ENCODE results near the gene IGFBP7.

DNA sequence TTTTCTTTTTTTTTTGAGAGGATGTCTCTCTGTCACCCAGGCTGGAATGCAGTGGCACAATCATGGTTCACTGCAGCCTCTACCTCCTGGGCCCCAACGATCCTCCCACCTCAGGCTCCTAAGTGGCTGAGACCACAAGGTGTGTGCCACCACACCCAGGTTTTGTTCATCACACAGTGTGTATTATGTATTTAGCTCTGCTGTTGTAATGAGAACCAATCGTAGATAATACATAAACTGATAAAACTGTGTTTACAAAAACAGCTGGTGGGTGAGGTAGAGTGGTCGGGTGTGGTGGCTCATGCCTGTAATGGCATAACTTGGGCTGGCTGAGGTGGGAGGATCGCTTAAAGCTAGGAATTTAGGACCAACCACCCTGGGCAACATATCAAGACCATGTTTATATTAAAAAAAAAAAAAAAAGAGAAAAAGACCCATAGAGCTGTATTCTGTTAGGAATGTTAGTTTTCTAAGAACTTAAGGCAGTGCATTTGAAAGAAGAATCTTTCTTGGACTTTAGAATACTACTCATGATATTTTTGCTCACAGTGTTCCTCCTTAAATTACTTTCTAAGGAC is 96.6 kb downstream of the IGFBP7 start:
- TF ChIP-seq, protein P1, sequence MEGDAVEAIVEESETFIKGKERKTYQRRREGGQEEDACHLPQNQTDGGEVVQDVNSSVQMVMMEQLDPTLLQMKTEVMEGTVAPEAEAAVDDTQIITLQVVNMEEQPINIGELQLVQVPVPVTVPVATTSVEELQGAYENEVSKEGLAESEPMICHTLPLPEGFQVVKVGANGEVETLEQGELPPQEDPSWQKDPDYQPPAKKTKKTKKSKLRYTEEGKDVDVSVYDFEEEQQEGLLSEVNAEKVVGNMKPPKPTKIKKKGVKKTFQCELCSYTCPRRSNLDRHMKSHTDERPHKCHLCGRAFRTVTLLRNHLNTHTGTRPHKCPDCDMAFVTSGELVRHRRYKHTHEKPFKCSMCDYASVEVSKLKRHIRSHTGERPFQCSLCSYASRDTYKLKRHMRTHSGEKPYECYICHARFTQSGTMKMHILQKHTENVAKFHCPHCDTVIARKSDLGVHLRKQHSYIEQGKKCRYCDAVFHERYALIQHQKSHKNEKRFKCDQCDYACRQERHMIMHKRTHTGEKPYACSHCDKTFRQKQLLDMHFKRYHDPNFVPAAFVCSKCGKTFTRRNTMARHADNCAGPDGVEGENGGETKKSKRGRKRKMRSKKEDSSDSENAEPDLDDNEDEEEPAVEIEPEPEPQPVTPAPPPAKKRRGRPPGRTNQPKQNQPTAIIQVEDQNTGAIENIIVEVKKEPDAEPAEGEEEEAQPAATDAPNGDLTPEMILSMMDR (IDR thresholded peaks at IDR 0.05; ENCODE audit: low read length), result no peak
- TF ChIP-seq EZH2 (optimal IDR thresholded peaks at IDR 0.05; ENCODE audit: low read depth, low read length), result no peak
- no peak for TF ChIP-seq EZH2phosphoT487 (IDR thresholded peaks at IDR 0.05; ENCODE audit: low read length)

Data from MM.1S (cell line).